Bronchial epithelial cell (primary cell): ENCODE measurements around the gene TM2D1. TPM values are rescaled to one million over a fixed set of nuclear protein-coding genes. Genes with fewer than 3 reads are reported as not detected.
A peak's percentile ranks its signal among the peaks of the same experiment; 100 is the strongest.
"Not testable (repeated sequence)": the region's sequence is repeated elsewhere in the genome, so short reads cannot be mapped to it uniquely, and the experiment has no call there.

ENCODE experiments used
- DNase-seq: peaks from one replicate; pipeline ENCODE4 v3.0.0-alpha.2; 2010; ENCODE audit warnings: low read depth
- FAIRE-seq: peaks from 2 replicates; lab custom pipeline; 2011; peaks lifted over from hg19 to GRCh38; lab: Jason Lieb, UNC
- H3K27me3 ChIP-seq: 2 replicates; pipeline ENCODE4 v1.5.1; 2011; ENCODE audit warnings: low read length; ENCODE audit not compliant: control insufficient read depth, insufficient read depth
- H3K36me3 ChIP-seq: 2 replicates; pipeline ENCODE4 v1.5.1; 2011; ENCODE audit warnings: low read length; ENCODE audit not compliant: control insufficient read depth, insufficient read depth
- H3K4me3 ChIP-seq: 2 replicates; pipeline ENCODE4 v1.5.1; 2011; ENCODE audit warnings: mild to moderate bottlenecking, low read depth, low read length, control low read depth
- CTCF ChIP-seq: IDR thresholded peaks from 2 replicates; pipeline ENCODE4 v1.5.1; 2011; ENCODE audit warnings: mild to moderate bottlenecking, moderate library complexity, low read length, control low read depth, inconsistent platforms; ENCODE audit not compliant: insufficient read depth, severe bottlenecking
- total RNA-seq: library from RNA; depleted of rRNA; stranded (reverse); fragments of >200 nt; gene quantifications from 2 replicates; pipeline ENCODE4 v1.2.1, GENCODE V29; 2014

The TM2D1 gene
- total RNA-seq, 1 donor from 2014 or later: 45.5 TPM

- Histone ChIP-seq H3K4me3 (no peak overlapping the region), H3K27me3 (no peaks in the 10 kb centered on the region), H3K36me3 (peaks cover 2% of the 10 kb centered on the region)
- FAIRE-seq (no peak), DNase-seq (no peak)
- no peak for TF ChIP-seq CTCF
Observed at GRCh38 chr1:61711969-61712368, 13.0 kb downstream of the TM2D1 start.

- H3K36me3 ChIP-seq, H3K4me3 ChIP-seq, FAIRE-seq, H3K27me3 ChIP-seq: not testable (repeated sequence)
- DNase-seq: peak; percentile 47
Observed at GRCh38 chr1:61711257-61711656, 13.7 kb downstream of the TM2D1 start.

- Histone ChIP-seq H3K36me3 (peaks cover 4% of the 10 kb centered on the region), H3K27me3 (no peaks in the 10 kb centered on the region), H3K4me3 (no peak overlapping the region)
- TF ChIP-seq CTCF: no peak
- DNase-seq (no peak), FAIRE-seq (no peak)
Observed at GRCh38 chr1:61709908-61710289, 15.0 kb downstream of the TM2D1 start.

- peaks cover 5% of the 10 kb centered on the region for H3K36me3 ChIP-seq
- H3K27me3 ChIP-seq: no peaks in the 10 kb centered on the region
- FAIRE-seq (no peak), DNase-seq (no peak)
- no peak overlapping the region for H3K4me3 ChIP-seq
- TF ChIP-seq CTCF: no peak
Observed at GRCh38 chr1:61708953-61709907, 15.7 kb downstream of the TM2D1 start.

- H3K36me3 ChIP-seq: peaks cover 4% of the 10 kb centered on the region
- no peak overlapping the region for H3K4me3 ChIP-seq
- TF ChIP-seq CTCF: no peak
- no peaks in the 10 kb centered on the region for H3K27me3 ChIP-seq
- DNase-seq (no peak), FAIRE-seq (no peak)
Observed at GRCh38 chr1:61699911-61700851, 24.8 kb downstream of the TM2D1 start.
